Activated CD4-positive, alpha-beta T cell treated with anti-CD3 and anti-CD28 coated beads, Interleukin-2, amount 10 ng/mL, durations not matched to agents 24 days and 14 days (primary cell): Measurements from ENCODE around the gene ANKMY1. TPM values are rescaled to one million over a fixed set of nuclear protein-coding genes. Genes with fewer than 3 reads are reported as not detected.

Source experiments
- DNase-seq: peaks from one replicate; pipeline ENCODE4 v3.0.0; 2022
- H3K27ac Mint-ChIP-seq: one replicate; pipeline ENCODE4 v1.8.0; 2022; ENCODE audit warnings: mild to moderate bottlenecking, mixed read lengths
- H3K27me3 Mint-ChIP-seq: one replicate; pipeline ENCODE4 v1.8.0; 2022; ENCODE audit warnings: mixed read lengths
- H3K36me3 Mint-ChIP-seq: one replicate; pipeline ENCODE4 v1.8.0; 2022; ENCODE audit warnings: low read depth, mild to moderate bottlenecking, mixed read lengths
- H3K4me1 Mint-ChIP-seq: one replicate; pipeline ENCODE4 v1.8.0; 2021; ENCODE audit warnings: mixed read lengths
- H3K4me3 Mint-ChIP-seq: one replicate; pipeline ENCODE4 v1.8.0; 2022; ENCODE audit warnings: mild to moderate bottlenecking, moderate library complexity, mixed read lengths
- H3K9me3 Mint-ChIP-seq: one replicate; pipeline ENCODE4 v1.8.0; 2021; ENCODE audit warnings: mixed read lengths
- intact Hi-C: fragments of 100-400 bp; cut with micrococcal nuclease; formaldehyde crosslinking; loops from one replicate; pipeline ENCODE4 v1.15.1; 2023
- total RNA-seq: library from RNA; stranded (reverse); gene quantifications from 2 replicates; pipeline ENCODE4 v1.2.3, GENCODE V29; 2022

The ANKMY1 gene
- total RNA-seq, 1 donor from 2014 or later = 24.8 TPM

GRCh38 chr2:240441993-240442411 lies 115.8 kb downstream of the ANKMY1 start:
- H3K27ac Mint-ChIP-seq = no peak overlapping the region
- H3K9me3 Mint-ChIP-seq = no peaks in the 10 kb centered on the region
- intact Hi-C loops = no loop called here
- peaks cover 10% of the 10 kb centered on the region for H3K27me3 Mint-ChIP-seq
- H3K4me1 Mint-ChIP-seq = peaks cover 5% of the 10 kb centered on the region
- no peaks in the 10 kb centered on the region for H3K36me3 Mint-ChIP-seq
- no peak for DNase-seq
- H3K4me3 Mint-ChIP-seq = no peak overlapping the region

- Mint-ChIP-seq H3K4me3 (no peak overlapping the region), H3K9me3 (no peaks in the 10 kb centered on the region), H3K27me3 (peaks cover 10% of the 10 kb centered on the region), H3K27ac (no peak overlapping the region), H3K36me3 (no peaks in the 10 kb centered on the region), H3K4me1 (peaks cover 5% of the 10 kb centered on the region)
- no peak for DNase-seq
- intact Hi-C loops = no loop called here
Observed at GRCh38 chr2:240441326-240441992, 116.3 kb downstream of the ANKMY1 start.

- Mint-ChIP-seq H3K27me3 (peaks cover 10% of the 10 kb centered on the region), H3K4me3 (no peak overlapping the region), H3K4me1 (peaks cover 5% of the 10 kb centered on the region), H3K9me3 (no peaks in the 10 kb centered on the region), H3K36me3 (no peaks in the 10 kb centered on the region), H3K27ac (no peak overlapping the region)
- intact Hi-C loops = no loop called here
- DNase-seq = no peak
Observed at GRCh38 chr2:240440704-240441320, 117.0 kb downstream of the ANKMY1 start.

GRCh38 chr2:240440251-240440650 lies 117.5 kb downstream of the ANKMY1 start:
- no peak overlapping the region for H3K27ac Mint-ChIP-seq
- intact Hi-C loops = no loop called here
- no peak for DNase-seq
- H3K9me3 Mint-ChIP-seq = no peaks in the 10 kb centered on the region
- H3K4me1 Mint-ChIP-seq = peaks cover 5% of the 10 kb centered on the region
- no peaks in the 10 kb centered on the region for H3K36me3 Mint-ChIP-seq
- no peak overlapping the region for H3K4me3 Mint-ChIP-seq
- peaks cover 10% of the 10 kb centered on the region for H3K27me3 Mint-ChIP-seq

- Mint-ChIP-seq H3K27me3 (peaks cover 10% of the 10 kb centered on the region), H3K4me3 (no peak overlapping the region), H3K36me3 (no peaks in the 10 kb centered on the region), H3K4me1 (peaks cover 6% of the 10 kb centered on the region), H3K27ac (no peak overlapping the region), H3K9me3 (no peaks in the 10 kb centered on the region)
- DNase-seq = no peak
- intact Hi-C loops = loop anchor here (2.0 to 5.0 kb wide), 2 partner anchors 128 to 289 kb away; partner anchors contain the start of gene RNPEPL1
Observed at GRCh38 chr2:240439698-240440151, 118.1 kb downstream of the ANKMY1 start.

GRCh38 chr2:240438810-240439697 lies 118.7 kb downstream of the ANKMY1 start:
- peaks cover 10% of the 10 kb centered on the region for H3K27me3 Mint-ChIP-seq
- H3K4me3 Mint-ChIP-seq = no peak overlapping the region
- DNase-seq = no peak
- no peaks in the 10 kb centered on the region for H3K9me3 Mint-ChIP-seq
- intact Hi-C loops = loop anchor here (1.0 to 5.0 kb wide), 3 partner anchors 128 to 288 kb away; partner anchors contain the start of gene RNPEPL1
- no peak overlapping the region for H3K27ac Mint-ChIP-seq
- H3K4me1 Mint-ChIP-seq = peaks cover 10% of the 10 kb centered on the region
- H3K36me3 Mint-ChIP-seq = no peaks in the 10 kb centered on the region

GRCh38 chr2:240437861-240438809 lies 119.7 kb downstream of the ANKMY1 start:
- Mint-ChIP-seq H3K4me1 (peaks cover 13% of the 10 kb centered on the region), H3K27ac (no peak overlapping the region), H3K9me3 (no peaks in the 10 kb centered on the region), H3K36me3 (no peaks in the 10 kb centered on the region), H3K4me3 (no peak overlapping the region), H3K27me3 (peaks cover 12% of the 10 kb centered on the region)
- intact Hi-C loops = loop anchor here (1.0 to 5.0 kb wide), 3 partner anchors 129 to 287 kb away; partner anchors contain the start of gene RNPEPL1
- peak; percentile 92 for DNase-seq

- Mint-ChIP-seq H3K36me3 (no peaks in the 10 kb centered on the region), H3K27ac (no peak overlapping the region), H3K4me1 (peaks cover 13% of the 10 kb centered on the region), H3K9me3 (no peaks in the 10 kb centered on the region), H3K4me3 (no peak overlapping the region), H3K27me3 (peaks cover 12% of the 10 kb centered on the region)
- intact Hi-C loops = loop anchor here (5.0 kb wide), 1 partner anchor 130 kb away; the partner anchor contains the start of gene RNPEPL1
- DNase-seq = no peak
Observed at GRCh38 chr2:240437551-240437860, 120.3 kb downstream of the ANKMY1 start.

GRCh38 chr2:240436683-240437550 lies 120.9 kb downstream of the ANKMY1 start:
- no peak for DNase-seq
- no peak overlapping the region for H3K27ac Mint-ChIP-seq
- H3K4me1 Mint-ChIP-seq = peaks cover 13% of the 10 kb centered on the region
- intact Hi-C loops = loop anchor here (5.0 kb wide), 1 partner anchor 130 kb away; the partner anchor contains the start of gene RNPEPL1
- H3K36me3 Mint-ChIP-seq = no peaks in the 10 kb centered on the region
- H3K27me3 Mint-ChIP-seq = peaks cover 12% of the 10 kb centered on the region
- H3K9me3 Mint-ChIP-seq = no peaks in the 10 kb centered on the region
- peak overlapping the region; percentile 70 for H3K4me3 Mint-ChIP-seq

- H3K27me3 Mint-ChIP-seq = peaks cover 12% of the 10 kb centered on the region
- H3K4me1 Mint-ChIP-seq = peaks cover 13% of the 10 kb centered on the region
- intact Hi-C loops = loop anchor here (2.0 to 5.0 kb wide), 2 partner anchors 33 to 131 kb away; partner anchors contain the start of gene RNPEPL1
- H3K9me3 Mint-ChIP-seq = no peaks in the 10 kb centered on the region
- H3K4me3 Mint-ChIP-seq = peak overlapping the region; percentile 70
- DNase-seq = no peak
- no peaks in the 10 kb centered on the region for H3K36me3 Mint-ChIP-seq
- H3K27ac Mint-ChIP-seq = no peak overlapping the region
Observed at GRCh38 chr2:240435948-240436682, 121.7 kb downstream of the ANKMY1 start.

- no peaks in the 10 kb centered on the region for H3K36me3 Mint-ChIP-seq
Observed at GRCh38 chr2:240435457-240435947, 122.3 kb downstream of the ANKMY1 start, which contains the start of gene GPC1. GPC1 (plus strand) TSS chr2:240435663; CDS start chr2:240435919, 256 bp downstream.

More at GRCh38 chr2:240435457-240435947, 122.3 kb downstream of the ANKMY1 start, which contains the start of gene GPC1:
- Mint-ChIP-seq H3K27ac (peak within 1 kb of the TSS; percentile 83), H3K4me3 (peak within 1 kb of the TSS; percentile 84), H3K27me3 (peaks cover 12% of the 10 kb centered on the region), H3K4me1 (peaks cover 13% of the 10 kb centered on the region), H3K9me3 (no peaks in the 10 kb centered on the region)
- DNase-seq = peak; percentile 90
- intact Hi-C loops = loop anchor here (2.0 to 5.0 kb wide), 2 partner anchors 33 to 132 kb away; partner anchors contain the start of gene RNPEPL1
